HG03354 (cell line): ENCODE results near the gene ISG15.
"Not testable (repeated sequence)": the region's sequence is repeated elsewhere in the genome, so short reads cannot be mapped to it uniquely, and the experiment has no call there.

Experiments used
- ATAC-seq: cut with Tn5 transposase; IDR thresholded peaks from one replicate; pipeline ENCODE4 v1.9.1; 2021; ENCODE audit warnings: mild to moderate bottlenecking; ENCODE audit not compliant: unreplicated experiment, poor library complexity, severe bottlenecking

Gene ISG15

DNA sequence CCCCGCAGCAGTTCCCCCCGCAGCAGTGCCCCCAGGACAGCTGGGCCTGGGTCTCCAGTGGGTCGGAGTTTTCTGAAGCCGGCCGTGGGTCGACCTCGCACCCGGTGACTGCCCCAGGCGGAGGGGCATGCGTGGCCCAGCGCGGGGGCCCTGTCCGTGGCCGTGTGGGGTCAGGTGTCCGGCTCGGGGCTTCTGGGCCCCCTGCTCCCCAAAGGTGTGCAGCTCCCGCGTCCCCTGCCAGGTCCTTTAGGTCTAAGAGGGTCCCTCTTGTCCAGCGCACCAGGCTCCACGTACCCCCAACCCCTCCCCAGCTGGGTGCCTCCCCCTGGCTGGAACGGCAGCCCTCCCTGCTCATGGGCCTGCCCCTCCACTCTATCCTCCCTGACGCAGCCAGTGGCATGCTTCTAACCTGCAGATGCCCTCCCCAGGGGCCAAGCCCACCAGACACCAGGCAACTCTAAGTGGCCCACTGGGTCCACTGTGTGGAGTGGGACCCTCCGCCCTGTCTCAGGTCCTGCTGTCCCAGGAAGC, 7.5 kb upstream of the ISG15 start:
- no peak for ATAC-seq

DNA sequence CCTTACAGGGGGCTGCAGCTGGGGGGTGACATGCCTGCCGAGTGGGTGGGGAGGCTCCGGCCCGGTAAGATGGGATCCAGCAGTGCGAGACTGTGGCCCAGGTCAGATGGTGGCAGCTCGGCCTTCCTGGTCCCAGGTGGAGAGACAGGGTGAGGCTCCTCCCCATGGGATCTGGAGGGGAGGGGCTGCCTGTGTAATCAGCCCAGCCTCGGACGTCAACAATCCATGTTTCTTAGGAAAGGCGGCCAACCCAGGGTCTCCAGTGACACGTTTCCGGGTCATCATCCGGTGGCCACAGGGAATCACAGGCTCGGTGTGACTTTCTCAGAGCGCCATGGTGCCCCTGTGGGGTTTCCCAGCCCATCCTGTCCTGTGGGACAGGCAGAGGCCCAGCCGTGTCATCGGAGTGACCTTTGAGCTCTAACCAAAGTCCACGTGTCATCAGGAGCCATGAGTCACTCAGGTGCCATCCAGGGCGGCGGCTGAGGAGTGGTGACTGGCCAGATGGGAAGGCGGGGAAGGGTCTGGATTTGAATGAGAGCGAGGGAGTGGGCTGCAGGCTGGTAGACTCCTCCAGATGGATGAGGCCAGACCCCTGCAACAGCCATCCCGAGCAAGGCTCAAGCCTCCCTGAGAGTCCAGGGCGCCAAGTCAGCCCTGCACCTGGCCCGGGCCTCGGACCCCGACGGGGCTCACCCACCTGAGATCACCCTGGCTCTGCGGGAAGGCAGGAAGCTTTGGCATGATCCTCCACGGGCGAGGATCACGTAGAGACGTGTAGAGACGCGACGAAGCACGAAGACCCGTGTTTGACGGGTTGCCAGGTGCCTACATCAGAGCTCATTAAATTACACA, 6.8 kb upstream of the ISG15 start:
- no peak for ATAC-seq

DNA sequence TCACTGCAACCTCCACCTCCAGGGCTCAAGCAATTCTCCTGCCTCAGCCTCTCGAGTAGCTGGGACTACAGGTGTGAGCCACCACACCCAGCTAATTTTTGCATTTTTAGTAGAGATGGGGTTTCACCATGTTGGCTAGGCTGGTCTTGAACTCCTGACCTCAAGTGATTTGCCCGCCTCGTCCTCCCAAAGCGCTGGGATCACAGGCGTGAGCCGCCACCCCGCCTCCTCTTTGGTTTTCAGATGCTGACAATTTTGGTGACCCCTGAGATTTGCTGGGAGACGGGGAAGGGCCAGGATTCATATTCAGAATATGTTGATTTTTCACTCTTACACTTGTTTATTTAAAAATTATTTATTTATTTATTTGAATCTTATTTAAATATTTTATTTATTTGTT, 3.2 kb upstream of the ISG15 start:
- ATAC-seq: not testable (repeated sequence)

DNA sequence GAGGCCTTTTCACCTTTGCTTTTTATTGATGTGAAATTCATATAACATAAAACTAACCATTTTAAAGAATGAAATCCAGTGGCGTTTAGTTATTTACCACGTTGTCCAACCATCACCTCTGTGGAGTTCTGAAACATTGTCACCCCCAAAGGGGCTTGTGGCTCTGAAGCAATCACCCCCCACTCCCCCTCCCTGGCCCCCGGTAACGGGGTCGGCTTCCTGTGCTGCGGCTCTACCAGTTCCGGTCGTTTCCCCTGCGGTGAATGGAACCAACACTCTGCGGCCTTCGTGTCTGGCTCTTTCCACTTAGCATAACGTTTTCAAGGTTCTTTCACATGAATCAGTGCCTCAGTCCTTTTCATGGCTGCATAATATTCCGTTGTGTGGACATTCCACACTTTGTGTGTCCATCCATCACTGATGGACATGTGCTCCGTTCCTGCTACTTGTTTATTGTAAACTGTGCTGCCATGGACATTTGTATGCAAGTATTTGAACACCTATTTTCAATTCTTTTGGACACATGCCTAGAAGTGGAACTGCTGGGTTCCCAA, 1.8 kb upstream of the ISG15 start:
- no peak for ATAC-seq

DNA sequence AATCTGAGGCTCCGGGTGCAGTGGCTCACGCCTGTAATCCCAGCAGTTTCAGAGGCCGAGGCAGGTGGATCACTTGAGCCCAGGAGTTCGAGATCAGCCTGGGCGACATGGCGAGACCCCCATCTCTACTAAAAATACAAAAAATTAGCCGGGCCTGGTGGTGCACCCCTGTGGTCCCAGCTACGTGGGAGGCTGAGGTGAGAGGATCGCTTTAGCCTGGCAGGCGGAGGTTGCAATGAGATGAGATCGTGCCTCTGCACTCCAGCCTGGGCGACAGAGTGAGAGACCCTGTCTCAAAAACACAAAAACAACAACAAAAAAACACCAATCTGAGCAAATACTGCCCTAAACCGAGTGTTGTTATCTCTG, 577 bp upstream of the ISG15 start:
- peak; percentile 11 for ATAC-seq

DNA sequence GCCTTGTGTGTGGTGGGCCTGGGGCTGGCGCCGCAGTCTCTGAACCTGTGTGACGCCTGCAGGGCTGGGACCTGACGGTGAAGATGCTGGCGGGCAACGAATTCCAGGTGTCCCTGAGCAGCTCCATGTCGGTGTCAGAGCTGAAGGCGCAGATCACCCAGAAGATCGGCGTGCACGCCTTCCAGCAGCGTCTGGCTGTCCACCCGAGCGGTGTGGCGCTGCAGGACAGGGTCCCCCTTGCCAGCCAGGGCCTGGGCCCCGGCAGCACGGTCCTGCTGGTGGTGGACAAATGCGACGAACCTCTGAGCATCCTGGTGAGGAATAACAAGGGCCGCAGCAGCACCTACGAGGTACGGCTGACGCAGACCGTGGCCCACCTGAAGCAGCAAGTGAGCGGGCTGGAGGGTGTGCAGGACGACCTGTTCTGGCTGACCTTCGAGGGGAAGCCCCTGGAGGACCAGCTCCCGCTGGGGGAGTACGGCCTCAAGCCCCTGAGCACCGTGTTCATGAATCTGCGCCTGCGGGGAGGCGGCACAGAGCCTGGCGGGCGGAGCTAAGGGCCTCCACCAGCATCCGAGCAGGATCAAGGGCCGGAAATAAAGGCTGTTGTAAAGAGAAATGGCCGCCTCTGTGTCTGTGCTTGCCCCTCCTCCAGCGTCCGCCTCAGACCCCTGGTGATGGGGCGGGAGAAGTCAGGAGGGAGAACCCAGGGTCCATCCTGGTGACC, 788 bp downstream of the ISG15 start:
- ATAC-seq: no peak

DNA sequence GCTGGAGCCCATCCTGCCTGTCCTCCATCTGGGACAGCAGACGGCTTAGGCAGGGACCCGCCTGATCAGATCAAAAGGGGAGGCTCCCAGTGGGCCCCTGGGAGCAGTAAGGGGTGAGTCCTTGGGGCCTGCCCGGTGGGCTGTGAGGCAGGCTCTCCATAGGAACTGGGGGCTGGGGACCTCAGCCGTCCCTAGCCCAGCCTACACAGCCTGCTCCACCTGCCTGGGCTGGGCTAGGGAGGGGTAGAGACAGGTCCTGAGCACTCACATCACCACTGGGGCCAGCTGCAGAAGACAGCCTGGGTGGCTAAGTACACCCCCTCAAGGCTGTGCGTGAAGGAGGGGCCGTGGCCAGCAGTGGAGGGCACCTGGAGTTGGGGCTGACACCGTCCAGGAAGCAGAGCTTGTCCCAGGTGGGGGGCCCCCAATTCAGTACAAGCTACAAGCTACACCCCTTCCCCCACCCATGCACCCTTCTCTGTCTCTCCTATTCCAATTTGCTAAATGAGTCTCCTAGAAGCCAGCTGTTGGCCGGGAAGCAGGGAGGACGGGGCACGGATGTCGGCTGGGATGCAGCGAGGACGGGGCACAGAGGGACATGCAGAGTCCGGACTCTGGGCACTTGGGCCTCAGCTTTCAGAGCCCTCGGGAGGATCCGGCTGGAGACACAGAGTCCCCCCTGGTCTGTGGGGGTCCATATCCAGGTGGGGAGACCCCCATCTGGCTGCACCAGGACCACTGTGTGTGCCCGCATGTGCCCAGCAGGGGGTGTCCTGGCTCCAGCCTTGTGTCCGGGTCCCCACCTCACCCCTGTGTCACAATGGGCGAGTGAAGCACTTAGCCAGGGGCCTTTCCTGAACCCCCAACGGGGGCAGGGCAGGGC, 1.7 kb downstream of the ISG15 start:
- no peak for ATAC-seq

DNA sequence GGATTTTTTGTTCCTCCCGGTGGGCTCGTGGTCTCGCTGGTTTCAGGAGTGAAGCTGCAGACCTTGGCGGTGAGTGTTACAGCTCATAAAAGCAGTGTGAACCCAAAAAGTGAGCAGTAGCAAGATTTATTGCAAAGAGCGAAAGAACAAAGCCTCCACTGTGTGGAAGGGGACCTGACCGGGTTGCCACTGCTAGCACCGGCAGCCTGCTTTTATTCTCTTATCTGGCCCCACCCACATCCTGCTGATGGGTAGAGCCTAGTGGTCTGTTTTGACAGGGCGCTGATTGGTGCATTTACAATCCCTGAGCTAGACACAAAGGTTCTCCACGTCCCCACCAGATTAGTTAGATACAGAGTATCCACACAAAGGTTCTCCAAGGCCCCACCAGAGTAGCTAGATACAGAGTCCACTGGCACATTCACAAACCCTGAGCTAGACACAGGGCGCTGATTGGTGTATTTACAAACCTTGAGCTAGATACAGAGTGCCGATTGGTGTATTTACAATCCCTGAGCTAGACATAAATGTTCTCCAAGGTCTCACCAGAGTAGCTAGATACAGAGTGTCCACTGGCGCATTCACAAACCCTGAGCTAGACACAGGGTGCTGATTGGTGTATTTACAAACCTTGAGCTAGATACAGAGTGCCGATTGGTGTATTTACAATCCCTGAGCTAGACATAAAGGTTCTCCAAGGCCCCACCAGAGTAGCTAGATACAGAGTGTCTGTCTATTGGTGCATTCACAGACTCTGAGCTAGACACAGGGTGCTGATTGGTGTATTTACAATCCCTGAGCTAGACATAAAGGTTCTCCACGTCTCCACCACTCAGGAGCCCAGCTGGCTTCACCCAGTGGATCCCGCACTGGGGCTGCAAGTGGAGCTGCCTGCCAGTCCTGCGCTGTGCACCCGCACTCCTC, 4.4 kb downstream of the ISG15 start:
- not testable (repeated sequence) for ATAC-seq

DNA sequence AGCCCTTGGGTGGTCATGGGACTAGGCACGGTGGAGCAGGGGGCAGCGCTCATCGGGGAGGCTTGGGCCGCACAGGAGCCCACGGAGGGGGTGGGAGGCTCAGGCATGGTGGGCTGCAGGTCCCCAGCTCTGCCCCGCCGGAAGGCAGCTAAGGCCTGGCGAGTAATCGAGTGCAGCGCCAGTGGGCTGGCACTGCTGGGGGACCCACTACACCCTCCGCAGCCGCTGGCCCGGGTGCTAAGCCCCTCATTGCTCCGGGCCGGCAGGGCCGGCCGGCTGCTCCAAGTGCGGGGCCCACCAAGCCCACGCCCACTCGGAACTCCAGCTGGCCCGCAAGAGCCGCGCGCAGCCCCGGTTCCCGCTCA, 5.0 kb downstream of the ISG15 start:
- ATAC-seq: not testable (repeated sequence)

DNA sequence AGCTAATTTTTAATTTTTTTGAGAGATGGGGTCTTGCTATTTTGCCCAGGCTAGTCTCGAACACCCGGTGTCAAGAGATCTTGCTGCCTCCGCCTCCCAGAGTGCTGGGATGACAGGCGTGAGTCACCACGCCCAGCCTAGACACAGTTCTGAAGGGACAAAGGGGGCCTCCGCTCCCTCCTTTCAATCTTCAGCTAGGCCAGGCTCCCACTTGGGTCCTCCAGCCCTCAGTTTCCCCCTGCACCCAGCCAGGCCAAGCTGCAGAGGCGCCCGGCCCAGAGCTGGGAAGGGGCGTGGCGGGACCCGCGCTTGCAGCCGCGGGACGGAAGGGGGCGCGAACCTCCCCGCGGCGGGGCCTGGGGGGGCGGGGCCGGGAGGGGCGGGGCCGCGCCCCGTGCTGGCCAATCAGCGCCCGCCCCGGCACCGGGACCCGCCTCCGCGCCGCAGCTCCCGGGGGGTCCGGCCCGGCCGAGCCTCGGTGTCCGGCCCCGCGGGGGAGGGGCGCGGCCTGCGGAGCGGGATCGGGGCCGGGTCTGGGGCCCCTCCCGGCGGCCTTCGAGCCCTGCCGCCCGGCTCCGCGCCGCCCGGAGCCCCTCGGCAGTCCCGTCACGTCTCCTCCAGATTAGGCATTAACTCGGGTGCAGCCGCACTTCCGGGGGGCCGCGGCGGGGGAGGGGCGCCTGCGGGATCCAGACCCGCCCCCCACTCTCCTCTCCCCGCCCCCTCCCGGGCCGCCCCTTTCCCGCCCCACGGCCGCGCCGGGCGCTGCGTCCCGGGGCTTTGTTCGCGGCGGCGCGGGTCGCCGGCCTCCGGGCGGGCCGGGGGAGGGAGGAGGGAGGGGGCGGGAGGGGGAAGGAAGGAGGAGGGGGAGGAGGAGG, 6.1 kb downstream of the ISG15 start:
- ATAC-seq: peak; percentile 63

DNA sequence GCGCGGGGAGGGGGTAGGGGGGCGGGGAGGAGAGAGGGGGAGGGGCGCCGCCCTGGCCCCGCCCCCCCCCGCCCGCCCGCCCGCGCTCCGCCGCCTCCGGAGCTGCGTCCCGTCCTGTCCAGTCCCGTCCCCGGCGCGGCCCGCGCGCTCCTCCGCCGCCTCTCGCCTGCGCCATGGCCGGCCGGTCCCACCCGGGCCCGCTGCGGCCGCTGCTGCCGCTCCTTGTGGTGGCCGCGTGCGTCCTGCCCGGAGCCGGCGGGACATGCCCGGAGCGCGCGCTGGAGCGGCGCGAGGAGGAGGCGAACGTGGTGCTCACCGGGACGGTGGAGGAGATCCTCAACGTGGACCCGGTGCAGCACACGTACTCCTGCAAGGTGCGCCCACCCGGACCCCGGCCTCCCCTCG, 6.7 kb downstream of the ISG15 start, which contains the start of gene AGRN:
TSS of gene AGRN (plus strand) at position 121 of the 405 bp plus-strand sequence. CDS start at position 174, 53 bp downstream.
- peak; percentile 28 for ATAC-seq

DNA sequence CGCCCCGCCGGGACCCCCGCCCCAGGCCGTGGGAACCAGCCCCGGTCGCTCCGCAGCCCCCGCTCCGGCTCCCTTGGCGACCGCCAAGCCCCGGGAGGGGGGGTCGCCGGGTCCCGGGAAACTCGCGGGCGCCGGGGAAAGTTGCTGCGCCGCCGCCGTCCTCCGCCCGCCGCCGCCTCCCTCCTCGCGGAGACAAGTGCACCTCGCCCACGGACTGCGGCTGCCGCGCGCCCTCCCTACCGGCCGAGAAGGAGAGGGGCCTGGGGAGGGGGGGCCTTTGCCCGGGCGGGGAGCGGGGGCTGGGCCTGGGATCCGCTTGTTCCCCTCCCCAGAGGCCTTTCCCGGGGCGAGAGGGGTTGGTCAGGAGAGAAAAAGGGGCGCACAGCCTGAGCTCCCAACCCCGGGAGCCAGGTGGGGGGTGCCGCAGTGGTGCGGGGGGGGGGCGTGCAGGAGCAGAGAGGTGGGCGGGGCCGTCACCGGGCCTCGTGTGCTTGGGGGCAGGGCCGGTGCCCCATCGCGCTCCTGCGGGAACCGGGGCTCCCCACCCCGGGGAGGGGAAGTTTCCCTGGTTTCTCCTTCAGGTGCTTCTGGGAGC, 7.2 kb downstream of the ISG15 start:
- peak; percentile 20 for ATAC-seq

DNA sequence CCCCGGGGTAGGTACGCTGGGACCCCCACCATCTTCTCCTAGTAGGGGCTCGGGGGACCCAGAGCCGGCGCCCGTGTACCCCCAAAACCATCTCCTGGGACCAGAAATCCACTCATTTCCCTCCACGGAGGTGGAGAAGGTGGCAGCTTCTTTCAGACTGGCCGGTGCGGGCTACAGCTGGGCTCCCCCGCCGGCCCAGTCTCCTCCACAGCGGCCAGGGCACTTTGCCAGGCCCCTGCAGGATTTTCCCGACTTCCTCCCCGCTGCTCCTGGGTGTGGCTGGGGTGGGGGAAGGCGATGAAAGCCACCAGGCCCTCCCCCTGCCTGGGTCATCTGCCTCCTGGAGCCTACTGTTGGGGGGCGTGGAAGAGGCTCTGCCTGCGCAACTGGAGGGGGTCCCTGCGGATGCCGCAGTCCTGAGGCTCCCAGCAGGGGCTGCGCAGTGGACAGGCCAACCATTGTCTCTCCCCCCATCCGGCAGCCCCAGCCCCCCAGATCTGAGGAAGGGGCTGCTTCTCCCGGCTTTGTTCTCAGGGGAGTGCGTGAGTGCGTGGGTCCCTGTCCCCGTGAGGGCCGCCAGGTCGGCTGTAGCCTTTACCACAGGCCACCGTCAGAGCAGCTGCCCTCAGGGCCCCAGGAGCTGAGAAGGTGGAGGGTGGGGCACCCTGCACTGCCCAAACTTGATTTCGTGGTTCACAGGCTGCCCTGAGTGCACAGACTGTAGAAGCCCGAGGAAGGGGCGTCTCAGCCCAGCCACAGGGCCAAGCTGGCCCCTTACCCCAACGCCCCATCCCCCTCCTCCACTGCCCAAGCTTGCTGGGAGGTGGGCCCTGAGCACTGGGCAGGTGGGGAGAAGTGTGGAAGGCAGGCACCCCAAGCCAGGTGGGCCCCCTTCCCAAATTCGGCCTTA, 8.0 kb downstream of the ISG15 start:
- ATAC-seq: no peak

DNA sequence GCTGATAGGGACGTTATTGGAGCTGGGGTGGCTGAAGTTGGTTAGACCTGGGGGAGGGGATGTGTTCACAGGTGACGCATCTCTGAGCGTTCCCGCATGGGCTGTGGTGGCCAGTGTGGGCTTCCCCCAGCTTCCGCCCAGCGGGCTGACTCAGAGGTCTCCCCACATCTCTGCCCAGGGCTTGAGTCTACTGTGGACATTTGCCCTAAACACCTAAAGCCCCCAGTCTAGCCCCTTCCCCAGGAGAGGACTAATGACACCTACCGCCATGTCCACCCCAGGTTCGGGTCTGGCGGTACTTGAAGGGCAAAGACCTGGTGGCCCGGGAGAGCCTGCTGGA, 8.6 kb downstream of the ISG15 start:
- ATAC-seq: no peak

DNA sequence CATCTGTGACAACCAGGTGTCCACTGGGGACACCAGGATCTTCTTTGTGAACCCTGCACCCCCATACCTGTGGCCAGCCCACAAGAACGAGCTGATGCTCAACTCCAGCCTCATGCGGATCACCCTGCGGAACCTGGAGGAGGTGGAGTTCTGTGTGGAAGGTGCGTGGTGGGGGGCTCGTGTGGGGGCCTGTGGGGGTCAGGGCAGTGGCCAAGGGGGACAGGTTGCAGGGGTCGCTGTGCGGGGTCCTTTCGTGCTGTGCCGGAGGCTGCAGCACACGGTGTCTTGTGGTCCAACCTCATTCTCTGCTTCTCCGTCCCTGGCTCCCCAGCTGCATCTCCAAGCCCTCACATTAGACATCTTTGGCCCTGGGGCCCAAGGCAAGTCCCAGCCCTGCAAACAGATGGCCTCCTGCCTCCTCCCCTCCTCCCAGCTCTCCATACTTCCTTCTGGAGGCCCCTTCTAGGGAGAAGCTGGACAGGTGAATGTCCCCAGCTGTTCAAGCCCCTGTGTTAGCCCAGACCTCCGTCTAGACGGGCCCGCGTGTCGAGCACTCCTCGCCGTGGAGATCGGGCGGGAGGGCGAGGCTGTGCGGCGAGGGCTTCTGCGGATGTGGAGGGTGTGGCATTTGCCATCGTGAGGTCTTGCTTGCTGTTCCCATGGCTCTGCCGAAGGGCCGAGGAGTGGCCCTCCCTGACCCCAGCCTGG, 9.2 kb downstream of the ISG15 start:
- no peak for ATAC-seq

DNA sequence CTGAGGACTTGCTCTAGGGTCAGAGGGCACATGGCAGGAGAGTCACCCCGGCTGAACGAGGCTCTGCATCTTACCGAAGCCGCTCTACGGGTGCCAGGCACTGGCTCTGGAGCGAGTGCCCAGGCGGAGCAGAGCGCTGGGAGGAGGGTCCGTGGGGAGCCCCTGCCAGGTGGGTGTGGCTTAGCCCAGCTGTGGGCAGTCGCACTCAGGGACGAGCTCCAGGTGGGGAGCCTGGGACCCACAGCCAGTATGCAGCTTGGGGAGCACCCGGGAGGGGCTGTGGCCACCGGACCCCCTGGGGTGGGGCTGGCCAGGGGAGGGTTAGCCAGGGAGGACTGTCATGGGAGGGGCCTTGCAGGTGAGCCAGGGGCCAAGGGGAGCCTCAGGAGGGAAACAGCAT, 10.4 kb downstream of the ISG15 start:
- ATAC-seq: no peak
